Dendritic cell treated with granulocyte-macrophage colony-stimulating factor and Interleukin-4, amounts not matched to agents 40 ng/mL and 50 ng/mL, for 4 days (primary cell): ENCODE data around the gene TUBA1B.
A peak's percentile ranks its signal among the peaks of the same experiment; 100 is the strongest.
"Not testable (repeated sequence)": the region's sequence is repeated elsewhere in the genome, so short reads cannot be mapped to it uniquely, and the experiment has no call there.

ENCODE experiments used
- H3K27ac Mint-ChIP-seq: one replicate; pipeline ENCODE4 v1.8.0; 2022; ENCODE audit warnings: mild to moderate bottlenecking, mixed read lengths
- H3K27me3 Mint-ChIP-seq: one replicate; pipeline ENCODE4 v1.8.0; 2022; ENCODE audit warnings: mild to moderate bottlenecking, mixed read lengths
- H3K36me3 Mint-ChIP-seq: one replicate; pipeline ENCODE4 v1.8.0; 2022; ENCODE audit warnings: low read depth, mixed read lengths
- H3K4me1 Mint-ChIP-seq: one replicate; pipeline ENCODE4 v1.8.0; 2022; ENCODE audit warnings: low read depth, mixed read lengths
- H3K4me3 Mint-ChIP-seq: one replicate; pipeline ENCODE4 v1.8.0; 2022; ENCODE audit warnings: mild to moderate bottlenecking, moderate library complexity, mixed read lengths
- H3K9me3 Mint-ChIP-seq: one replicate; pipeline ENCODE4 v1.8.0; 2022; ENCODE audit warnings: mixed read lengths
- intact Hi-C: fragments of 100-400 bp; cut with micrococcal nuclease; formaldehyde crosslinking; loops from one replicate; pipeline ENCODE4 v1.15.0; 2022

Gene TUBA1B

DNA sequence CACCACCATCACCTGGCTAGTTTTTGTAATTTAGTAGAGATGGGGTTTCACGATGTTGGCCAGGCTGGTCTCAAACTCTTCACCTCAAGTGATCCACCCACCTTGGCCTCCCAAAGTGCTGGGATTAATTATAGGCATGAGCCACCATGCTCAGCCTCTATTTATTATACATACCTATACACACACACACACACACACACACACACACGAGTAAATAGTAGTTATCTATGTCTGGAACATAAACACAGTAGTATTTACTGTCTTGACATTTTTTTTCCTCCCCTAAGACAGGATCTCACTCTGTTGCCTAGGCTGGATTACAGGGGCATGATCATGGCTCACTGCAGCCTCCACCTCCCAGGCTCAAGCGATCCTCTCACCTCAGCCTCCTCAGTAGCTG is 5.8 kb upstream of the TUBA1B start:
- not testable (repeated sequence) for H3K4me3 Mint-ChIP-seq, H3K27ac Mint-ChIP-seq, H3K27me3 Mint-ChIP-seq, H3K9me3 Mint-ChIP-seq, H3K36me3 Mint-ChIP-seq
- H3K4me1 Mint-ChIP-seq, result peaks cover 20% of the 10 kb centered on the region
- intact Hi-C loops, result loop anchor here (5.0 kb wide), 1 partner anchor 35 kb away; no protein-coding TSS in a partner anchor

DNA sequence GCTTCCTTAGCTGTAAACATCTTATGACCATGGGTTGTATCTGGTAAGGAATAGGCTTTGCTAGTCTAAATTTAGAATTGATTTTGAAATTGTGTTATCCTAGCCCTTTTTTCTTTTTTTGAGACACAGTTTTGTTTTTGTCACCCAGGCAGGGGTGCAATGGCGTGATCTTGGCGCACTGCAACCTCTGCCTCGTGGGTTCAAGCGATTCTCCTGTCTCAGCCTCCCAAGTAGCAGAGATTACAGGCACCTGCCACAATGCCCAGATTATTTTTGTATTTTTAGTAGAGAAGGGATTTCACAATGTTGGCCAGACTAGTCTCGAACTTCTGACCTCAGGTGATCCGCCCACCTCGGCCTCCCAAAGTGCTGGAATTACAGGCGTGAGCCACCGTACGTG is 2.4 kb upstream of the TUBA1B start:
- peaks cover 28% of the 10 kb centered on the region for H3K36me3 Mint-ChIP-seq
- no peak overlapping the region for H3K4me3 Mint-ChIP-seq
- no peaks in the 10 kb centered on the region for H3K27me3 Mint-ChIP-seq
- intact Hi-C loops, result no loop called here
- no peak overlapping the region for H3K27ac Mint-ChIP-seq
- H3K9me3 Mint-ChIP-seq, result no peaks in the 10 kb centered on the region
- H3K4me1 Mint-ChIP-seq, result peaks cover 36% of the 10 kb centered on the region

DNA sequence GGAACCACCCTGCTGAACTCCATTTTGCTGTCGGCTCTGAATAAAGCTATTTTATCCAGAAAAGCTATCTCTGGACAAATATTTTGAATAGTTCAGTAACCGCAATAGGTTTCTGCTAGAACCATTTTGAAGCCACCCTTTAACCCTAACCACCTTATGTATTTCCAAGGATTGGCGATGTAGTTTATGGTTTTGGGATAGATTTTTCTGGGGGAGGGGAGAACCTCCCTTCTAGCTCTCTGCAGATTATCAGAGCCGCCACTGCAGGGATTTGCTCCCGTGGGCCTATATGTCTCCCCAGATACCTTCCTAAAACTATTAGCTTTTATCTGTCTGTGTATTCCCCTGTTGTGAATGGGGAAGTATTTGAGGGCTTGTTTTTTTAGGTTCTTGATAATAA is 1.8 kb upstream of the TUBA1B start:
- Mint-ChIP-seq H3K27ac (no peak overlapping the region), H3K4me1 (peaks cover 31% of the 10 kb centered on the region), H3K27me3 (no peaks in the 10 kb centered on the region), H3K9me3 (no peaks in the 10 kb centered on the region), H3K4me3 (no peak overlapping the region), H3K36me3 (peaks cover 34% of the 10 kb centered on the region)
- intact Hi-C loops, result no loop called here

DNA sequence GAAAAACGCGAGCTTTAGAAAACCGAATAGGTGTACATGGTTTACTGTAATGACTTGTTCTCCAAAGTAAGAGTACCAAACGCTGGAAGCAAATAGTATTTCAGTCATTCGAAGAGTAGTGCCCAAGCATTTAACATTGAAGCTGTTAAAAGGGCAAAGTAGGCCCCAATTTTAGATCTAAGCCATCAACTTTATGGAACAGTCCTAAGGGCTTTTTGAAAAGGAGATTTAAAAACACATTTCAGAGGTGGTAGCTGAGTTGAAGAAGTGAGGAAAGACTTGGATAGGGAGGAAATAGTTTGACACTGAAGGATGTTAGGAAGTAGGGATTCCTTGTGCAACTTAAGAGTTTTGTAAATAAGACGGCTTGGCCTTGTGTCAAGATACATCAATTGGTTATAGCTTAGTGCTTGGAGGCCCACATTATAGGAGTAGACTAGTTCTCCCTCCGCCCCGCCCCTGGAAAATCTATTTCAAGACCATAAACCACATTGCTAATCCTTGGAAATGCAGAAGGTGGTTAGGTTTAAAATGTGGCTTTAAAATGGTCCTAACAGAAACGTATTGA is 783 bp upstream of the TUBA1B start:
- Mint-ChIP-seq H3K36me3 (peaks cover 44% of the 10 kb centered on the region), H3K27ac (peak overlapping the region; percentile 100), H3K4me1 (peaks cover 35% of the 10 kb centered on the region), H3K9me3 (no peaks in the 10 kb centered on the region), H3K4me3 (peak overlapping the region; percentile 93), H3K27me3 (no peaks in the 10 kb centered on the region)
- intact Hi-C loops, result loop anchor here (1.0 to 2.0 kb wide), 2 partner anchors 57 to 63 kb away; partner anchors contain the start of genes RHEBL1 and TUBA1A

DNA sequence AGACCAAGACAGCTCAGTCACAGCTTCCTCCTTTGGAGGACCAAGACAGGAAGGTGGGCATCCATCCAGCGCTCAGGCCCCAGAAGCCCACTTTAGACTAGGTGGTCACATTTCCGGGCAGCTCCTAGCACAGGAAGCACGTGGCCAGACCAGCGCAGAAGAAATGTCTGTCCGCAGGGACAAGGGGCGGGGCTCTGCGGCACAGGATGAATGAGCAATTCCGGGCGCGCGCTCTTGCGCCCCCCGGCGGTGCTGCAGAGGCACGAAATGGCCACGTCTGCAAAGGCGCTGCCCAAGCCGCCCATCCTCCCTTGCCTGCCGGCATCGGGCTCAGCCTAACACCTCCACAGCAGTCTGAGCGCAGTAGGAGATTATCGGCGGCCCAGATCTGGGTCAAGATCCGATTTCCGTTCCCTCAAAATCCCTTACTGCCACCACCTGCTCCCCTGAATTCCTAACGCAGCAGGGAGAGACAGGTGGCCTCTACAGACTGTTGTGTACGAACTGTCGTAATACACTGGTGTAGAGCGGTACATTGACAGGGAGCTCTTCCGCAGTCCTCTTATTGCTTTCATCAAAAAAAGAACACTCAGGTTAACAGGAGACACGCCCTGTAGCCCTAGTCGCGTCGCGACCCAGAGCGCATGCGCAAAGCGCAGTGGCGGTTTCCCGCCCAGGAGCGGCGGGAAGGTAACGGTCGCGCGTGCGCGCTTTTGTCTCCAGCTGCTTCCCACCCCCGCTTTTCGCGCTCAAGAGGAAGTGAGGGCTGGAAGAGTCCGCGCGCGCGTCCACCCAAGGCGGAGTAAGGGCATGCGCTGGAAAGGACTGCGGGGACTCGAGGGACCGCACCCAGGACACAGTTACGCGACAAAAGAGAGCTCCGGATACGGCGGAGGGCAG is 794 bp downstream of the TUBA1B start:
- Mint-ChIP-seq H3K4me3 (peak overlapping the region; percentile 93), H3K9me3 (no peaks in the 10 kb centered on the region), H3K36me3 (peaks cover 48% of the 10 kb centered on the region), H3K4me1 (peaks cover 37% of the 10 kb centered on the region), H3K27me3 (no peaks in the 10 kb centered on the region), H3K27ac (peak overlapping the region; percentile 100)
- intact Hi-C loops, result loop anchor here (1.0 to 2.0 kb wide), 4 partner anchors 20 to 104 kb away; partner anchors contain the start of genes LMBR1L, RHEBL1 and TUBA1A

DNA sequence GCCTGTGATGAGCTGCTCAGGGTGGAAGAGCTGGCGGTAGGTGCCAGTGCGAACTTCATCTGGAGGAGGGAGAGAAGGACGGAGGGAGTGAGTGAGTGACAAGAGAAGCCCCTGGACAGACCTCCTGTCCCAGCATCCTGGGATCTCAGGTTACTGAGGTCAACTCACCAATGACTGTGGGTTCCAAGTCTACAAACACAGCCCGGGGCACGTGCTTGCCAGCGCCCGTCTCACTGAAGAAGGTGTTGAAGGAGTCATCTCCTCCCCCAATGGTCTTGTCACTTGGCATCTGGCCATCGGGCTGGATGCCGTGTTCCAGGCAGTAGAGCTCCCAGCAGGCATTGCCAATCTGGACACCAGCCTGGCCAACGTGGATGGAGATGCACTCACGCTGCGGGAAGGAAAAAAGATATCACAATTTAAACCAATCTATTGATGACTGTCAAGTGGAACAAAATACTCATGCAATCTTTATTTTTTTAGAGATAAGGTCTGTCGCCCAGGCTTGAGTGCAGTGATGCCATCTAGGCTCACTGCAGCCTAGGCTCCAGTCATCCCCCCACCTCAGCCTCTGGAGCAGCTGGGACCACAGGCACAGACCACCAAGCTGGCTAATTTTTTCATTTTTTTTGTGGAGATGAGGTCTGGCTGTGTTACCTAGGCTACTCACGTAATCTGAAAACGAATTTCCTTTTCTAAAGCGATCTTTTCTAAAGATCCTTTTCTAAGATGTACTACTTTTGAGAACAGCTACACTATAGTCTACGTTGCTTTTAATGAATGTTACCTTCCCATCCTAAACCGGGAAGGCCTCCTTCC is 1.7 kb downstream of the TUBA1B start:
- H3K9me3 Mint-ChIP-seq, result no peaks in the 10 kb centered on the region
- H3K36me3 Mint-ChIP-seq, result peaks cover 48% of the 10 kb centered on the region
- H3K4me3 Mint-ChIP-seq, result peak overlapping the region; percentile 93
- H3K27ac Mint-ChIP-seq, result peak overlapping the region; percentile 100
- intact Hi-C loops, result loop anchor here (1.0 to 2.0 kb wide), 4 partner anchors 19 to 105 kb away; partner anchors contain the start of genes LMBR1L and TUBA1A
- H3K27me3 Mint-ChIP-seq, result no peaks in the 10 kb centered on the region
- peaks cover 37% of the 10 kb centered on the region for H3K4me1 Mint-ChIP-seq

DNA sequence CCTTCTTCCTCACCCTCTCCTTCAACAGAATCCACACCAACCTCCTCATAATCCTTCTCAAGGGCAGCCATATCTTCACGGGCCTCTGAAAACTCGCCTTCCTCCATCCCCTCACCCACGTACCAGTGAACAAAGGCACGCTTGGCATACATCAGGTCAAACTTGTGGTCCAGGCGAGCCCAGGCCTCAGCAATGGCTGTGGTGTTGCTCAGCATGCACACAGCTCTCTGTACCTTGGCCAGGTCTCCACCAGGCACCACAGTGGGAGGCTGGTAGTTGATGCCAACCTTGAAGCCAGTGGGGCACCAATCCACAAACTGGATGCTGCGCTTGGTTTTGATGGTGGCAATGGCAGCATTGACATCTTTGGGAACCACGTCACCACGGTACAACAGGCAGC is 3.2 kb downstream of the TUBA1B start:
- H3K9me3 Mint-ChIP-seq, H3K27me3 Mint-ChIP-seq, H3K27ac Mint-ChIP-seq: not testable (repeated sequence)
- Mint-ChIP-seq H3K4me1 (peaks cover 28% of the 10 kb centered on the region), H3K36me3 (peaks cover 48% of the 10 kb centered on the region), H3K4me3 (peak overlapping the region; percentile 26)
- intact Hi-C loops, result loop anchor here (2.0 kb wide), 1 partner anchor 51 kb away; no protein-coding TSS in a partner anchor

DNA sequence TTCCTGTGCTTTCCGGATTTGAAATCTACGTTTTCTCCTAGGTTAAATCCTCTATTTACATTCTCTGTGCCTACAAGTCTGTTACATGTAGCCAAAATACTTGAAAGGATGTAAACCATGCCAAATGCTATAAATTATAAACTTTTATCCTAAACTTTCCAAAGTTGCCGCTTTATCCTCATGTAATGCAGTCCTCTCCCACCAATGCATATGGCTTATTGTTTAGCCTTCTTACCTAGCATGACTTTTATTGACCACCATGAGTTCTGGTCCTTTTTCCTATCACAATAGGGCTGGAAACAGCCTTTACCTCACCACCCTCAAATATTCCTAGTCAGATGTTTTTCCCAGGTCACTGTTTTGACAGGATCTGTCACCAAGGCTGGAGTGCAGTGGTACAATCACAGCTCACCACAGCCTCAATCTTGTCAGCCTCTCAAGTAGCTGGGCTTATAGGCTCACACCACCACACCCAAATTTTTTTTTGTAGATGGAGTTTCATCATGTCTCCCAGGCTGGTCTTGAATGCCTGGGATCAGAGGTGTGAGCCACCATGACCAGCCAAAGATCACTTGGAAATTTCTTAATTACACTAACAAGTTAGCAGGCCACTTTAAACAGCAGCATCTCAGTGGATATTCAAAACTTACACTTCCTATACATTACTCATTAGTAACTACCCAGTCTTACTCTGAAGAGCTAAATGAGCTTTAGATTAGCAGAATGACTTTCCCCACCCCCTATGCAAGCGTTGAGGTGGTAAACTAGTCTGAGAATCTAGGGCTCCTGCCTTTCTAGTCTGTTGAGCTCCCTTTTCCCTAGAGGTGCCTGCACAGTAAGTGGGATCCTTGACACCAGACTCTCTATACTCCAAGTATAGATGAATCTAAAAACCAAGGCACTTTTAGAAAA is 4.1 kb downstream of the TUBA1B start:
- Mint-ChIP-seq H3K27me3 (no peaks in the 10 kb centered on the region), H3K4me3 (no peak overlapping the region), H3K4me1 (peaks cover 25% of the 10 kb centered on the region), H3K9me3 (no peaks in the 10 kb centered on the region), H3K36me3 (peaks cover 48% of the 10 kb centered on the region), H3K27ac (no peak overlapping the region)
- intact Hi-C loops, result no loop called here

DNA sequence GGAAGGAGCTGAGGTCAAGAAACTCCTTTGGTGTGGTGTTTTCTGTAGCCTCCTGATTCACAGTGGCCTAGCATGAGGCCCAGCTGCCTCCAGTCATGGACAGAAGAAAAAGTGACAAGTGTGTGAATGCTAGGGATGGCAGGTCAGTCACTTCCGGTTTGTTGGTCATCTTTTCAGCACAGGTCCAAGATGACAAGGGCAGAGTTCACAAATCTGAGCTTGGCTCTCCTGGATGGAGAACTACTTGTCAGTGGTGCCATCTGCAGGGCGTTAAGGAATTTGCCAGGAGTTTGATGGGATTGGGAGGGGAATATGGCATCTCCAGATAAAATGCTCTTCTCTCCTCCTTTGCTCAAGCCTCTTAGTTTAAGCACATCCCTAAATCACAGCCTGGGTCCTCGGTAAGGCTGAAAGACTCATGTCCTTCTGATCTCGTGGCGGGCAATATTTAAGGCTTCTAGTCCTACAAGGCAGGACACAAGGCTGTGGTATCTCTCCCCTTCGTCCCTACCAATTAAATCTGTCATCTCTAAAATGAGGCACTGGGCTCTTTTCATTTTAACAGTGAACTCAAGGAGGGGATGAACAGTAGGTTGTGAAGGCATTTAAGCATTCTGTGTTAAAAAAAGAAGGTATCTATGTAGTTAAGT is 10.0 kb downstream of the TUBA1B start:
- Mint-ChIP-seq H3K9me3 (no peaks in the 10 kb centered on the region), H3K36me3 (no peaks in the 10 kb centered on the region), H3K27ac (no peak overlapping the region), H3K27me3 (no peaks in the 10 kb centered on the region), H3K4me1 (no peaks in the 10 kb centered on the region), H3K4me3 (no peak overlapping the region)
- intact Hi-C loops, result loop anchor here (1.0 kb wide), 1 partner anchor 33 kb away; no protein-coding TSS in a partner anchor

DNA sequence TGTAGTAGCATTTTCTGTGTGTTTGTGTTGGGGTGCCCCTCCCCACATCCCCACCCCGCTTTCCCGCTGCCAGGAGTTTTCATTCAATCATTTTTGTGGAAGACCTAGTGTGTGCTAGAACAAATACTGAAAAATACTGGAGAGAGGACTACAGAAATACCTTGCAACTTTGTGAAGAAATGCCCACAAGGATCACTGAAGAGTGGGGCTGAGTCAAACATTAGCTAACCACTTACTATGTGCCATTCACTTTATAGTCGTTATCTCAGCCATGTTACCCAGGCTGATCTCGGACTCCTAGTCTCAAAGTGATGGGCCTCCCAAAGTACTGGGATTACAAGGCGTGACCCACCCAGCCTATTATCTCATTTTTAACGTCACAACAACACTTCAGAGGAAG is 20.0 kb downstream of the TUBA1B start:
- peaks cover 42% of the 10 kb centered on the region for H3K4me1 Mint-ChIP-seq
- intact Hi-C loops, result no loop called here

DNA sequence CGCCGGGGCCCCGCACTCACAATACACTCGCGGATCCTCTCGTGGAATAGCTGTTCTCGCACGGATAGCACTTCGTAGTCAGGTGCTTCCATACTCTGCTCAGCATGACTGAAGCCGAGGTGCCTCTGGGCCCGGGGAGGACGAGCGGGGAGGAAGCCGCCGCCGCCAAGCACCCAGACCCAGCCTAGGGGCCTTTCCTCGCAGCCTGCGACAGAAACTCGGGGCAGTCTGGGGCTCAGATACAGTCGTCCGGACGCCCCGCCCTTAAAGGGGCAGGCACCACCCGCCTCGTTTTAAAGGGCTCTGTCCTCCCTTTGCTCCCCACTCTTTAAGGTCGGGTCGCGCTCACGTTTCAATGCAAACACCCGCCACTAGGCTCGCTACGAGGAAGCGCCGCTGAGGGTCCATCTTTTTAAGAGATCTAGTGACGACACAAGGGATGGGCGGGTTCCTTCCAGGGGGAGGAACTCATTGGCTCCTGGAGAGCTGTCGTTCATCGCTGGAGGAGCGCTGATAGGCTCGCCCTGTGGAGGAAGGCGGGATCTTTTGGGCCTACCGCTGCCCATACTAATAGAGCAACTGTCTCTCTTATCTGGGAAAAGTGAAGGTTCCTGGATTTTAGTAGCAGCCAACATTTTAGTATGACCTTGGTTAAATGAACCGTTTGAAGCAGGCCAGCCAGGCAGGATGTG is 20.6 kb downstream of the TUBA1B start, which contains the start of gene LMBR1L:
TSS of gene LMBR1L (minus strand) at position 384 of the 692 bp plus-strand sequence. CDS start at position 92, 292 bp downstream.
- Mint-ChIP-seq H3K4me3 (peak within 1 kb of the TSS; percentile 85), H3K9me3 (no peaks in the 10 kb centered on the region), H3K27ac (peak within 1 kb of the TSS; percentile 94), H3K27me3 (no peaks in the 10 kb centered on the region), H3K4me1 (peaks cover 48% of the 10 kb centered on the region), H3K36me3 (peaks cover 19% of the 10 kb centered on the region)
- intact Hi-C loops, result loop anchor here (1.0 kb wide), 1 partner anchor 20 kb away; no protein-coding TSS in a partner anchor

More for the DNA sequence above, 20.0 kb downstream of the TUBA1B start:
- H3K36me3 Mint-ChIP-seq, result peaks cover 13% of the 10 kb centered on the region
- H3K27me3 Mint-ChIP-seq, result no peaks in the 10 kb centered on the region
- H3K4me3 Mint-ChIP-seq, result peak overlapping the region; percentile 85
- no peaks in the 10 kb centered on the region for H3K9me3 Mint-ChIP-seq
- peak overlapping the region; percentile 94 for H3K27ac Mint-ChIP-seq
